Tibial nerve (tissue), 4 donors: ENCODE results near the gene GAPDHS. TPM values are rescaled to one million over a fixed set of nuclear protein-coding genes. Genes with fewer than 3 reads are reported as not detected.

ENCODE experiments used
- DNase-seq, 2 donors: peaks; one replicate each; pipeline ENCODE4 v3.0.0-alpha.2; 2019; ENCODE audit warnings: low spot score in 2 of 2
- H3K27ac ChIP-seq, 4 donors: fragments of 200-600 bp; sonication (generic) in 3 of 4; one replicate each; pipeline ENCODE4 v1.5.1; 2017 to 2019; ENCODE audit warnings: mild to moderate bottlenecking in 1 of 4
- H3K27me3 ChIP-seq, 2 donors: fragments of 200-600 bp; sonication (generic) in 1 of 2; one replicate each; pipeline versions ENCODE4 v1.5.1 to v1.6.0; 2017 to 2019
- H3K36me3 ChIP-seq, 3 donors: fragments of 200-600 bp; sonication (generic); one replicate each; pipeline ENCODE4 v1.5.1; 2018 to 2019
- H3K4me1 ChIP-seq, 4 donors: fragments of 200-600 bp; sonication (generic) in 3 of 4; one replicate each; pipeline ENCODE4 v1.5.1; 2017 to 2019
- H3K4me3 ChIP-seq, 4 donors: fragments of 200-600 bp; sonication (generic) in 3 of 4; one replicate each; pipeline ENCODE4 v1.5.1; 2017 to 2019; ENCODE audit warnings: mild to moderate bottlenecking in 1 of 4, moderate library complexity in 1 of 4
- H3K9me3 ChIP-seq, 4 donors: fragments of 200-600 bp; sonication (generic) in 3 of 4; one replicate each; pipeline ENCODE4 v1.5.1; 2017 to 2019
- CTCF ChIP-seq, 5 experiments: fragments of 200-600 bp in 3 of 5; fragments of 450-650 bp in 2 of 5; sonication (generic) in 3 of 5; IDR thresholded peaks; one replicate each; pipeline ENCODE4 v1.5.1; 2016 to 2019; ENCODE audit warnings: antibody characterized with exemption in 5 of 5, mild to moderate bottlenecking in 3 of 5, moderate library complexity in 2 of 5
- EP300 ChIP-seq, 2 donors: sonication (generic); formaldehyde crosslinking; IDR thresholded peaks; one replicate each; pipeline ENCODE4 v1.6.1; 2017; ENCODE audit warnings: antibody characterized with exemption in 2 of 2, mild to moderate bottlenecking in 1 of 2
- POLR2A ChIP-seq, 2 donors: fragments of 450-650 bp; IDR thresholded peaks; one replicate each; pipeline ENCODE4 v1.6.1; 2017; ENCODE audit warnings: antibody characterized with exemption in 2 of 2, mild to moderate bottlenecking in 2 of 2, moderate library complexity in 2 of 2
- WGBS, 2 donors: methylation state at CpG; one replicate each; pipeline ENCODE4 v1.1.5; 2018; 5-methylcytosine and 5-hydroxymethylcytosine counted together
- total RNA-seq, 4 donors: library from RNA; depleted of rRNA; stranded (reverse); fragments of >200 nt; gene quantifications; one replicate each; pipeline ENCODE4 v1.1.0, GENCODE V29; 2016

The GAPDHS gene
- total RNA-seq, 4 donors from 2014 or later = not detected

- TF ChIP-seq POLR2A (IDR thresholded peaks at IDR 0.05) = no peak
- no peak for TF ChIP-seq CTCF (IDR thresholded peaks at IDR 0.05)
- TF ChIP-seq EP300 (IDR thresholded peaks at IDR 0.05) = no peak
- 70 to 73% methylated on average over 13 to 14 of the region's 15 CpGs for WGBS, 2 donors
These were observed 30.1 kb downstream of the GAPDHS start, which contains the start of gene ATP4A for GRCh38 chr19:35563207-35563829. ATP4A (minus strand) TSS chr19:35563658; CDS start chr19:35563629, 29 bp downstream.

GRCh38 chr19:35565016-35565856 lies 32.0 kb downstream of the GAPDHS start:
- no peaks in the 10 kb centered on the region for H3K9me3 ChIP-seq
- no peak overlapping the region for H3K4me3 ChIP-seq
- H3K27ac ChIP-seq = no peak overlapping the region
- WGBS, 2 donors = 77 to 83% methylated on average over 6 to 12 of the region's 12 CpGs
- no peaks in the 10 kb centered on the region for H3K4me1 ChIP-seq
- peaks cover 0 to 38% of the 10 kb centered on the region in 2 donors for H3K27me3 ChIP-seq
- no peak for TF ChIP-seq CTCF (IDR thresholded peaks at IDR 0.05)
- no peak for TF ChIP-seq EP300 (IDR thresholded peaks at IDR 0.05)
- no peak for TF ChIP-seq POLR2A (IDR thresholded peaks at IDR 0.05)
- DNase-seq = no peak
- no peaks in the 10 kb centered on the region for H3K36me3 ChIP-seq

More at GRCh38 chr19:35563207-35563829, 30.1 kb downstream of the GAPDHS start, which contains the start of gene ATP4A:
- Histone ChIP-seq H3K4me1 (peaks cover 0 to 5% (median 0%) of the 10 kb centered on the region in 4 donors), H3K27me3 (peaks cover 0 to 53% of the 10 kb centered on the region in 2 donors), H3K9me3 (no peaks in the 10 kb centered on the region), H3K36me3 (no peaks in the 10 kb centered on the region), H3K27ac (no peak within 1 kb of the TSS), H3K4me3 (no peak within 1 kb of the TSS)
- DNase-seq = no peak

- H3K27me3 ChIP-seq = peaks cover 0 to 26% of the 10 kb centered on the region in 2 donors
- TF ChIP-seq POLR2A (IDR thresholded peaks at IDR 0.05) (no peak), CTCF (IDR thresholded peaks at IDR 0.05) (no peak), EP300 (IDR thresholded peaks at IDR 0.05) (no peak)
- no peaks in the 10 kb centered on the region for H3K36me3 ChIP-seq
- H3K4me3 ChIP-seq = no peak overlapping the region
- no peak overlapping the region for H3K27ac ChIP-seq
- H3K9me3 ChIP-seq = no peaks in the 10 kb centered on the region
- 82% methylated on average over 7 of the region's 7 CpGs for WGBS, 2 donors
- no peaks in the 10 kb centered on the region for H3K4me1 ChIP-seq
- no peak for DNase-seq
These were observed 33.5 kb downstream of the GAPDHS start for GRCh38 chr19:35566738-35567137.

- DNase-seq = no peak
- Histone ChIP-seq H3K9me3 (no peaks in the 10 kb centered on the region), H3K36me3 (no peaks in the 10 kb centered on the region), H3K27ac (no peak overlapping the region), H3K4me1 (no peaks in the 10 kb centered on the region), H3K27me3 (peaks cover 0 to 7% of the 10 kb centered on the region in 2 donors), H3K4me3 (no peak overlapping the region)
- WGBS, 2 donors = 51 to 59% methylated on average over 2 to 5 of the region's 5 CpGs
- TF ChIP-seq POLR2A (IDR thresholded peaks at IDR 0.05) (no peak), EP300 (IDR thresholded peaks at IDR 0.05) (no peak), CTCF (IDR thresholded peaks at IDR 0.05) (no peak)
These were observed 36.1 kb downstream of the GAPDHS start for GRCh38 chr19:35569281-35569781.
